ENCODE results near the gene GADD45GIP1. TPM values are rescaled to one million over a fixed set of nuclear protein-coding genes. Genes with fewer than 3 reads are reported as not detected.
"Not testable (repeated sequence)": the region's sequence is repeated elsewhere in the genome, so short reads cannot be mapped to it uniquely, and the experiment has no call there.

GADD45GIP1 gene
- total RNA-seq, 1 donor from 2014 or later, result 31.4 TPM

GRCh38 chr19:12967907-12968306 lies 10.9 kb upstream of the GADD45GIP1 start:
- H3K9me3 ChIP-seq (replicated peaks), result no peaks in the 10 kb centered on the region
- no peak overlapping the region for H3K4me3 ChIP-seq
- DNase-seq, result no peak
- no peaks in the 10 kb centered on the region for H3K27me3 ChIP-seq (ENCODE audit: low read depth)
- H3K36me3 ChIP-seq, result no peaks in the 10 kb centered on the region
- intact Hi-C loops (cut with micrococcal nuclease), result no loop called here
- no peak overlapping the region for H3K27ac ChIP-seq (replicated peaks)
- H3K4me1 ChIP-seq, result peaks cover 8% of the 10 kb centered on the region
- no peak for TF ChIP-seq CTCF (IDR thresholded peaks at IDR 0.05; ENCODE audit: borderline replicate concordance)

GRCh38 chr19:12965812-12966135 lies 8.8 kb upstream of the GADD45GIP1 start:
- Histone ChIP-seq H3K4me3 (peak overlapping the region; percentile 69), H3K27me3 (ENCODE audit: low read depth) (no peaks in the 10 kb centered on the region), H3K4me1 (peaks cover 8% of the 10 kb centered on the region), H3K27ac (replicated peaks) (peak overlapping the region; percentile 72), H3K36me3 (no peaks in the 10 kb centered on the region), H3K9me3 (replicated peaks) (no peaks in the 10 kb centered on the region)
- intact Hi-C loops (cut with micrococcal nuclease), result no loop called here
- TF ChIP-seq CTCF (IDR thresholded peaks at IDR 0.05; ENCODE audit: borderline replicate concordance), result no peak
- DNase-seq, result no peak

- no peaks in the 10 kb centered on the region for H3K36me3 ChIP-seq
- peak overlapping the region; percentile 72 for H3K27ac ChIP-seq (replicated peaks)
- intact Hi-C loops (cut with micrococcal nuclease), result no loop called here
- peak; percentile 91 for TF ChIP-seq CTCF (IDR thresholded peaks at IDR 0.05; ENCODE audit: borderline replicate concordance)
- peak overlapping the region; percentile 69 for H3K4me3 ChIP-seq
- DNase-seq, result peak; percentile 84
- H3K4me1 ChIP-seq, result peaks cover 8% of the 10 kb centered on the region
- H3K9me3 ChIP-seq (replicated peaks), result no peaks in the 10 kb centered on the region
- no peaks in the 10 kb centered on the region for H3K27me3 ChIP-seq (ENCODE audit: low read depth)
These were observed 8.2 kb upstream of the GADD45GIP1 start for GRCh38 chr19:12965017-12965811.

- Histone ChIP-seq H3K27ac (replicated peaks) (no peak overlapping the region), H3K4me1 (peaks cover 31% of the 10 kb centered on the region), H3K27me3 (ENCODE audit: low read depth) (no peaks in the 10 kb centered on the region), H3K9me3 (replicated peaks) (no peaks in the 10 kb centered on the region), H3K4me3 (no peak overlapping the region), H3K36me3 (peaks cover under 1% of the 10 kb centered on the region)
- no peak for TF ChIP-seq CTCF (IDR thresholded peaks at IDR 0.05; ENCODE audit: borderline replicate concordance)
- DNase-seq, result no peak
- intact Hi-C loops (cut with micrococcal nuclease), result no loop called here
These were observed 2.5 kb upstream of the GADD45GIP1 start for GRCh38 chr19:12959481-12959880.

GRCh38 chr19:12957389-12957952 lies 448 bp upstream of the GADD45GIP1 start:
- peak overlapping the region; percentile 86 for H3K4me3 ChIP-seq
- H3K27me3 ChIP-seq (ENCODE audit: low read depth); intact Hi-C loops (cut with micrococcal nuclease); H3K9me3 ChIP-seq (replicated peaks); DNase-seq: not testable (repeated sequence)
- H3K4me1 ChIP-seq, result peaks cover 51% of the 10 kb centered on the region
- H3K36me3 ChIP-seq, result peaks cover 20% of the 10 kb centered on the region
- H3K27ac ChIP-seq (replicated peaks), result peak overlapping the region; percentile 96

- peaks cover 35% of the 10 kb centered on the region for H3K36me3 ChIP-seq
- peaks cover 62% of the 10 kb centered on the region for H3K4me1 ChIP-seq
- H3K27me3 ChIP-seq (ENCODE audit: low read depth), result no peaks in the 10 kb centered on the region
- DNase-seq, result no peak
- H3K9me3 ChIP-seq (replicated peaks), result no peaks in the 10 kb centered on the region
- intact Hi-C loops (cut with micrococcal nuclease), result no loop called here
- TF ChIP-seq CTCF (IDR thresholded peaks at IDR 0.05; ENCODE audit: borderline replicate concordance), result no peak
- peak overlapping the region; percentile 86 for H3K4me3 ChIP-seq
- peak overlapping the region; percentile 96 for H3K27ac ChIP-seq (replicated peaks)
These were observed 1.0 kb downstream of the GADD45GIP1 start for GRCh38 chr19:12955996-12956395.

GRCh38 chr19:12955575-12955974 lies 1.4 kb downstream of the GADD45GIP1 start:
- peaks cover 62% of the 10 kb centered on the region for H3K4me1 ChIP-seq
- peak overlapping the region; percentile 86 for H3K4me3 ChIP-seq
- H3K9me3 ChIP-seq (replicated peaks); DNase-seq; intact Hi-C loops (cut with micrococcal nuclease); H3K27me3 ChIP-seq (ENCODE audit: low read depth): not testable (repeated sequence)
- H3K27ac ChIP-seq (replicated peaks), result peak overlapping the region; percentile 96
- peaks cover 39% of the 10 kb centered on the region for H3K36me3 ChIP-seq
